Measurements from ENCODE around the gene MARK2. TPM values are rescaled to one million over a fixed set of nuclear protein-coding genes. Genes with fewer than 3 reads are reported as not detected.

MARK2 gene
- total RNA-seq, 2 donors from 2014 or later: 20.2 to 25.5 TPM

- H3K36me3 ChIP-seq: peaks cover 26% of the 10 kb centered on the region
- no peak for DNase-seq (ENCODE audit: low spot score)
- H3K9me3 ChIP-seq: no peaks in the 10 kb centered on the region
- no peak for ATAC-seq (ENCODE audit: insufficient number of reproducible peaks, low FRiP score, low read depth)
- no peak for TF ChIP-seq CTCF (IDR thresholded peaks at IDR 0.05)
- peaks cover 9 to 23% of the 10 kb centered on the region in 2 donors for H3K4me1 ChIP-seq (ENCODE audit: control insufficient read depth in 1 of 2, low read depth in 2 of 2)
- H3K27ac ChIP-seq: no peak overlapping the region
- H3K4me3 ChIP-seq: no peak overlapping the region
- H3K27me3 ChIP-seq (replicated peaks; ENCODE audit: insufficient read depth): no peaks in the 10 kb centered on the region
Measured at GRCh38 chr11:63893355-63893754, 54.4 kb downstream of the MARK2 start.

GRCh38 chr11:63896071-63896470 is 57.2 kb downstream of the MARK2 start:
- DNase-seq (ENCODE audit: low spot score): no peak
- no peaks in the 10 kb centered on the region for H3K27me3 ChIP-seq (replicated peaks; ENCODE audit: insufficient read depth)
- no peaks in the 10 kb centered on the region for H3K4me1 ChIP-seq (ENCODE audit: control insufficient read depth in 1 of 2, low read depth in 2 of 2)
- H3K4me3 ChIP-seq: no peak overlapping the region
- no peak for ATAC-seq (ENCODE audit: insufficient number of reproducible peaks, low FRiP score, low read depth)
- no peaks in the 10 kb centered on the region for H3K9me3 ChIP-seq
- no peak for TF ChIP-seq CTCF (IDR thresholded peaks at IDR 0.05)
- peaks cover 53% of the 10 kb centered on the region for H3K36me3 ChIP-seq
- H3K27ac ChIP-seq: no peak overlapping the region

- no peak for TF ChIP-seq CTCF (IDR thresholded peaks at IDR 0.05)
- Histone ChIP-seq H3K36me3 (peaks cover 61% of the 10 kb centered on the region), H3K9me3 (no peaks in the 10 kb centered on the region), H3K4me3 (no peak overlapping the region), H3K27me3 (replicated peaks; ENCODE audit: insufficient read depth) (no peaks in the 10 kb centered on the region), H3K4me1 (ENCODE audit: control insufficient read depth in 1 of 2, low read depth in 2 of 2) (no peaks in the 10 kb centered on the region), H3K27ac (no peak overlapping the region)
- ATAC-seq (ENCODE audit: insufficient number of reproducible peaks, low FRiP score, low read depth) (no peak), DNase-seq (ENCODE audit: low spot score) (no peak)
Measured at GRCh38 chr11:63897459-63898146, 58.7 kb downstream of the MARK2 start.

- no peak for DNase-seq (ENCODE audit: low spot score)
- H3K4me1 ChIP-seq (ENCODE audit: control insufficient read depth in 1 of 2, low read depth in 2 of 2): peaks cover 5 to 8% of the 10 kb centered on the region in 2 donors
- no peak for ATAC-seq (ENCODE audit: insufficient number of reproducible peaks, low FRiP score, low read depth)
- no peak overlapping the region for H3K4me3 ChIP-seq
- no peak overlapping the region for H3K27ac ChIP-seq
- H3K9me3 ChIP-seq: no peaks in the 10 kb centered on the region
- no peak for TF ChIP-seq CTCF (IDR thresholded peaks at IDR 0.05)
- H3K36me3 ChIP-seq: peaks cover 82% of the 10 kb centered on the region
- H3K27me3 ChIP-seq (replicated peaks; ENCODE audit: insufficient read depth): no peaks in the 10 kb centered on the region
Measured at GRCh38 chr11:63901660-63902059, 62.8 kb downstream of the MARK2 start.

GRCh38 chr11:63903884-63904283 is 65.0 kb downstream of the MARK2 start:
- Histone ChIP-seq H3K36me3 (peaks cover 71% of the 10 kb centered on the region), H3K27me3 (replicated peaks; ENCODE audit: insufficient read depth) (no peaks in the 10 kb centered on the region), H3K9me3 (no peaks in the 10 kb centered on the region), H3K27ac (no peak overlapping the region), H3K4me1 (ENCODE audit: control insufficient read depth in 1 of 2, low read depth in 2 of 2) (peaks cover 5 to 19% of the 10 kb centered on the region in 2 donors), H3K4me3 (no peak overlapping the region)
- DNase-seq (ENCODE audit: low spot score) (no peak), ATAC-seq (ENCODE audit: insufficient number of reproducible peaks, low FRiP score, low read depth) (no peak)
- no peak for TF ChIP-seq CTCF (IDR thresholded peaks at IDR 0.05)
